HG03565 (cell line): Measurements from ENCODE around the gene TRAF1.
A peak's percentile ranks its signal among the peaks of the same experiment; 100 is the strongest.

Experiments used
- ATAC-seq: cut with Tn5 transposase; IDR thresholded peaks from one replicate; pipeline ENCODE4 v1.9.1; 2021; ENCODE audit warnings: mild to moderate bottlenecking, moderate library complexity; ENCODE audit not compliant: unreplicated experiment

The TRAF1 gene

GRCh38 chr9:120941046-120941770 lies 14.6 kb upstream of the TRAF1 start:
- no peak for ATAC-seq

GRCh38 chr9:120940573-120940972 lies 14.0 kb upstream of the TRAF1 start:
- ATAC-seq = no peak

- ATAC-seq = no peak
Measured at GRCh38 chr9:120938851-120939250, 12.3 kb upstream of the TRAF1 start.

GRCh38 chr9:120937596-120937995 lies 11.0 kb upstream of the TRAF1 start:
- no peak for ATAC-seq

GRCh38 chr9:120937127-120937526 lies 10.5 kb upstream of the TRAF1 start:
- ATAC-seq = no peak

- no peak for ATAC-seq
Measured at GRCh38 chr9:120936764-120937122, 10.1 kb upstream of the TRAF1 start.

- peak; percentile 35 for ATAC-seq
Measured at GRCh38 chr9:120936011-120936763, 9.6 kb upstream of the TRAF1 start.

- ATAC-seq = no peak
Measured at GRCh38 chr9:120935383-120935857, 8.8 kb upstream of the TRAF1 start.

GRCh38 chr9:120934281-120934680 lies 7.7 kb upstream of the TRAF1 start:
- no peak for ATAC-seq

- ATAC-seq = no peak
Measured at GRCh38 chr9:120933310-120934055, 6.9 kb upstream of the TRAF1 start.

GRCh38 chr9:120932086-120932823 lies 5.7 kb upstream of the TRAF1 start:
- no peak for ATAC-seq

- peak; percentile 35 for ATAC-seq
Measured at GRCh38 chr9:120931231-120932085, 4.9 kb upstream of the TRAF1 start.

GRCh38 chr9:120929229-120929791 lies 2.7 kb upstream of the TRAF1 start:
- ATAC-seq = no peak

- ATAC-seq = peak; percentile 20
Measured at GRCh38 chr9:120928483-120929228, 2.1 kb upstream of the TRAF1 start.

GRCh38 chr9:120928015-120928482 lies 1.5 kb upstream of the TRAF1 start:
- no peak for ATAC-seq

GRCh38 chr9:120927269-120928014 lies 846 bp upstream of the TRAF1 start:
- ATAC-seq = no peak

- peak; percentile 26 for ATAC-seq
Measured at GRCh38 chr9:120925535-120926396, 830 bp downstream of the TRAF1 start.
